Stimulated activated CD4-positive, alpha-beta T cell treated with anti-CD3 and anti-CD28 coated beads, Interleukin-1b, Interleukin-23, amount 100 ng/mL, for 24 hours (primary cell): ENCODE data around the gene PASK.

ENCODE experiments used
- DNase-seq, 4 experiments: peaks; one replicate each; pipeline ENCODE4 v3.0.0-alpha.2; 2020; ENCODE audit warnings: low read depth in 4 of 4, low spot score in 1 of 4

Gene PASK

DNA sequence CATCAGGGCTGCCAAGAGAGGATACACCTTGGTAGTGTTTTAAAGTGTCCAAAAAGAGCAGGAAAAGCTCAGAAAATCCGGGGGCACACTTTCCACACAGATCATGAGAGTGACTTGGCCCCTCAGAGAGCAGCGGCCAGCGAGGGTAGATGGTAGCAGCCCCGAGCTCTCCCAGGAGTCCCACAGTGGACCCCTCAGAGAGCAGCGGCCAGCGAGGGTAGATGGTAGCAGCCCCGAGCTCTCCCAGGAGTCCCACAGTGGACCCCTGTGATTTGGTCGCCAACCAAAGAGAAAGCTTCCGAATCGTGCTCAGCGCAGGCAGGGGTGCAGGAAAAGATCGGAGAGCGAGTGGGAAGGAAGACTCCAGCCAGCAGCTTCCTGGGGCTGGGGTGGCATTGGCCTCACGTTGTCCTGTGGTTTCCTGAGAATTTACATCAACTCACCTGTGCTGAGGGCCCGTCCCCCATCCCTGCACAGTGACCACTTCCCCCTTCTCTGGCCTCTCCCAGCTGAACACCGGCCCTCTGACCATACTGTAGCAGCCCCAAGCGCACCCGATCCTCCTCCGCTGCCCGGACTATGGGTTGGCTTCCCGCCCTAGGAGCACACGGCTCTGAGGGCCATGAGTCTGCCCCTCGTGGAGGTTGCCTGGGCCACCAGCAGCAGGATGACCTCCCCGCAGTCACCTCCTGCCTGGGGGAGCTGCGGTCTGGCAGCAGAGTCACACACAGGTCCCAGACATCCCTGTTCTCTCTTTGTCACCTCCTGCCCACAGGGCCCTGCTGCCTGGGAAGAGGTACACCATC lies 80.9 kb downstream of the PASK start:
- no peak for DNase-seq

DNA sequence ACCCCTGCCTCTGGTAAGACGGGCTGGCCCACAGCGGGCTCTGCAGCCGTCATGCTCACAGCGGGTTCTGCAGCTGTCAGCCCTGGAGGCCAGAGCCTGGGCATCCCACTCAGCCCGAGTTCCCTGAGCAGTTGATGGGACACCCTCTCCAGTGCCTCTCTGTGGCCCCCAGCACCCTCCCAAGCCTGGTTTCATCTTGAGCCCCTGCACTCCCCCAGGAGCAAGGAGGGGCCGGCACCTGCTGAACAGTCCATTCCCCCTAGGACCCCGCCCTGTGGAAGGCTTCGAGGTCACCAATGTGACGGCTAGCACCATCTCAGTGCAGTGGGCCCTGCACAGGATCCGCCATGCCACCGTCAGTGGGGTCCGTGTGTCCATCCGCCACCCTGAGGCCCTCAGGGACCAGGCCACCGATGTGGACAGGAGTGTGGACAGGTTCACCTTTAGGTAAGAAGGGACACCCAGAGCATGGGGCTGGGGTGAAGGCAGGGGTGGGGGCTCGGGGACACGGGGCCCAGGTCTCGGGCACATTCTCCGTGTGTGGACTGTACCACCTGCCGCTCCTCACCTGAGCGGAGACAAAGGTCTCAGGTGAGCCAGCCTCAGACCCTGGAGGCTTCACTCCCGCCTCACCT lies 81.7 kb downstream of the PASK start:
- no peak for DNase-seq

DNA sequence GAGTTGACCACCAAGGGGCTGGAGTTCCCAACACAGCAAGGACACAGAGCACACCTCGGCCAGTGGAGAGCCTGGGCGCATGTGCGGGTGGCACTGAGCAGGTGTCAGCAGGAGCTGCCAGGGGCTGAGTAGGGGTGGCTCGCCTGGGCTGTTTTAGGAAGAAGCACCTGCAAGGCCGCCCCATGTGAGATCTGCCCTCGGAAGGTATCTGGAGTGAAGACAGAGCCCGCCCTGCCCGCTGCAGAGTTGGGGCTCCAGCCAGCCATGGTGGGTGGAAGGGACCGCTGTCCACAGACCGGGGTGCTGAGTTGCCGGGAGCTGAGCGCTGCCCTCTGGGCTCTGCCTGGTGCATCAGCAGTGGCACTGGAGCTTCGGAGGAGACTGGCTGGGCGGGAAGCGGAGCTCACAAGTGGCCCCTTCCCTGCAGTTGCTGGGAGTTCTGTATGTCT lies 82.4 kb downstream of the PASK start:
- DNase-seq = no peak

DNA sequence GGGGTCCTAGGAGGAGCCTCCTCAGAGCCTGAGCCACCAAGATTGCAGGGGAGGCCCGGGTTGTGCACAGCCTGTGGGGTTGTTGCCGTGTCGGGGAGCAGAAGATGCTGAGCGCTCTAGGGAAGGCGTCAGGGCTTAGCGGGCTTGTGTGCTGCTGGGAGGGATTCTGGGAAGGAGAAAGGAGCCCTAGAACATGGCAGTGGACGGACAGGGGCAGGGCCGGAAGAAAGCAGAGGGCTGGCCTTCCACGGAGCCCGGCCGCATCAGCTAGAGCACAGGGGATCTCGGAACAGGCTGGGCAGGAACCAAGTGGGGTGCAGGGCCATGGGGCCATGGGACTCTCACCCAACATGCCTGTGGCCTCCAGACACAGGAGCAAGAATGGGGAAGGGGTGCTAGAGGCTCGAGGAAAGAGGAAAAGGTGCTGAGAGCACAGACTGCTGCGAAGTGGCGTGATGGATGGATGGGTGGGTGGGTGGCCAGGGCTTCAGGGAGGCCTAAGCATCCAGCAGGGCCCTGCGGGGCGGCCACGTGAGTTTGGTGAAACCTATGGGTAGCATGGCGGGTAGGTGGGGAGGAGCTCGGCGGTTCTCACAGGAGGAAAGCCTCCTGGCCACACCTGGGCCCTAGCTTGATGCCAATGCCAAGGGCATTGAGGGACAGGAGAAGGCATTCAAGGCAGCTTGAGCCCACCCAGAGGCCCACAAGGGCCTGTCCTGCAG lies 82.9 kb downstream of the PASK start:
- DNase-seq = no peak

DNA sequence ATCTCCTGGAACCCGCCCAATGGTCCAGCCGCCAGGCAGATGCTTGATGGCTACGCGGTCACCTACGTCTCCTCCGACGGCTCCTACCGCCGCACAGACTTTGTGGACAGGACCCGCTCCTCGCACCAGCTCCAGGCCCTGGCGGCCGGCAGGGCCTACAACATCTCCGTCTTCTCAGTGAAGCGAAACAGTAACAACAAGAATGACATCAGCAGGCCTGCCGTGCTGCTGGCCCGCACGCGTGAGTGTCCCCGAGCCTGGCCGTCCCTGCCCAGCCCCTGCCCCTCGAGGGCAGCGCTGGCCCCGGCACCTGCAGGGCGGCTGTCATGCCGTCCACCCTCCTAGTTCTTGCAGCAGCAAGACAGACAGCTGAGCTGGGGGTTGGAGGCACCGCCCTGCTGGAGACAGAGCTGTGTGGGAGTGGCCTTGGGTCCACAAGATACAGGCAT lies 83.9 kb downstream of the PASK start:
- DNase-seq = no peak

DNA sequence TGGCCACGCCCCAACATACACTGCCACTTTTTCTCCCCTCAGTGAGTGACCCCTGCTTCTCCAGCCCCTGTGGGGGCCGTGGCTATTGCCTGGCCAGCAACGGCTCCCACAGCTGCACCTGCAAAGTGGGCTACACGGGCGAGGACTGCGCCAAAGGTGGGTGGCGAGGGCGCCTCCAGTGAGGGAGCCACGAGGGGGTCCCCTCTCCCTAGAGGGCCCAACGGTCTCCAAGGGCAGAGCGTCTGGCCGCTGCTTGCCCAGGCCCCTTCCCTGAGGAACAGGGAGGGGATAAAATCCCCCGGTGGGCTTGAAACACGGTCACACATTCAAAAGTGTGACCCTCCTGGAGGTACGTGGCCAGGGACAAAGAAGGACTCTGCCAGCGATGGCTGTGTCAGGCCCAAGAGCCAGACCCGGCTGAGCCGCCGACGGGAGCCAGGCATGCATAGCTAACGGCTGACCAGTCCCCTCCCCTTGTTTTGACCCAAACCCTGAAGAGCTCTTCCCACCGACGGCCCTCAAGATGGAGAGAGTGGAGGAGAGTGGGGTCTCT lies 84.4 kb downstream of the PASK start:
- no peak for DNase-seq

DNA sequence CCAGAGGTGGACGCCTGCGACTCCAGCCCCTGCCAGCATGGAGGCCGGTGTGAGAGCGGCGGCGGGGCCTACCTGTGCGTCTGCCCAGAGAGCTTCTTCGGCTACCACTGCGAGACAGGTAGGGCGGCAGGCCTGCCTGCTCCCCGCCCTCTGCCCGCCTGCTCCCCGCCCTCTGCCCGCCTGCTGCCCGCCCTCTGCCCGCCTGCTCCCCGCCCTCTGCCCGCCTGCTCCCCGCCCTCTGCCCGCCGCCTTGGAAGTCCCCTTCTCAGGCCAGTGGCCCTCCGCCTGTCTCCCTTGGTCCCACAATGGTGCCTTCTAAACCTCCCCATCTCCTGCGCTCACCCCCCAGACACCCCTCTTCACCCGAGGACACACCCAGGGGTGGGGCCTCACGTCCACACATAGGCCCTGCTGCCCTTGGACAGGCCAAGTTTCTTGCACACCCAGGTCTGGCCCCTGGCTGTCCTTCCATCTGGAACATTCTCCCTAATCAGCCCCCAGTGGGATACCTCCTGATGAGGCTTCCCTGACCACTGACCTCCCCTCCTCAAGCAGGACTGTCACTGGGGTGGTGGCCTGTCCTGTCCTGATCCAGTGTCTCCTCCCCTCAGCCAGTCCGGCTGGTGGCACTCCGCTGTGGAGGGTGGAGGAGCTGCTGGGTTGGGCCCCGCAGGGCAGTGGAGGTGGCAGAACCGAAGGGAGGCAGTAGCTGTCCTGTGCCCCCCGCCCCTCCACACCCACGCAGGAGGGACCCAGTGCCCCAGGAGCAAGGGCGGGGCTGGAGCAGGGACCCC lies 85.1 kb downstream of the PASK start:
- DNase-seq = peak in 2 of 4 experiments; percentile 13 to 20

DNA sequence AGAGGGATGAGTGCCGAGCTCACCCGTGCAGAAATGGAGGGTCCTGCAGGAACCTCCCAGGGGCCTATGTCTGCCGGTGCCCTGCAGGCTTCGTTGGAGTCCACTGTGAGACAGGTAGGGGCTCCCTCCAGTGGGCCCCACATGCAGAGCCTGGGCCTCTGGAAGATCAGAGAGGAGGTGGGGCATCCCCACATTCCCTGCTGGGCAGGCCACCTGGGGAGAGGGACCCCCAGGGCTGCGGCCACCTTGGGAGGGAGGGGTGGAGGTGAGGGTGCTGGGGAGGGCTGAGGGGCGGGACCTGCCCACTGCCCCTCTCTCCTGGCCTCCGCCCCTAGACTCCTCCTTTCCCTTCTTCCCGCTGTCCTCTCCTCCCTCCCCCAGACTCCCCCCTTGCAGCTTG lies 85.7 kb downstream of the PASK start:
- DNase-seq = no peak

DNA sequence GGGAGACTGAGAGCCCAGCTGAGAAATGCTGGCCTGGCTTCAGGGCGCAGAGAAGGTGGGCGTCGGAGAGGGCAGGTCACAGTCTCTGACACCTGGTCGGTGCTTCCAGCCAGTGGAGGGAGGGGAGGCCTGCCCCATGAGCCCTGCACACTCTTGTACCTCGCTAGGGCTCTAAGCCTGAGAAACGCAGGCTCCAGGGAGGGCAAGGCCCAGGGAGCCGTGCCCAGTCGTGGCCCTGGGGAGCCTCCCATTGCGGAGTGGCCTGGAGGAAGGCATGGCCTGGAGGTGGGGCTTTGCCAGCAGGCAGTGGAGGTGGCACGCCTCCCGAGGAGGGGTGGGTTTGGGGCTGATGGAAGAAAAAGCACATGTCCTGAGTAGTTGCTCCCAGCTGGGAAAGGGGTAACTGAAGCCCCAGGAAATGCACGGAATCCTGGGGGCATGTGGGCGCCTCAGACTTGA lies 86.2 kb downstream of the PASK start:
- no peak for DNase-seq

DNA sequence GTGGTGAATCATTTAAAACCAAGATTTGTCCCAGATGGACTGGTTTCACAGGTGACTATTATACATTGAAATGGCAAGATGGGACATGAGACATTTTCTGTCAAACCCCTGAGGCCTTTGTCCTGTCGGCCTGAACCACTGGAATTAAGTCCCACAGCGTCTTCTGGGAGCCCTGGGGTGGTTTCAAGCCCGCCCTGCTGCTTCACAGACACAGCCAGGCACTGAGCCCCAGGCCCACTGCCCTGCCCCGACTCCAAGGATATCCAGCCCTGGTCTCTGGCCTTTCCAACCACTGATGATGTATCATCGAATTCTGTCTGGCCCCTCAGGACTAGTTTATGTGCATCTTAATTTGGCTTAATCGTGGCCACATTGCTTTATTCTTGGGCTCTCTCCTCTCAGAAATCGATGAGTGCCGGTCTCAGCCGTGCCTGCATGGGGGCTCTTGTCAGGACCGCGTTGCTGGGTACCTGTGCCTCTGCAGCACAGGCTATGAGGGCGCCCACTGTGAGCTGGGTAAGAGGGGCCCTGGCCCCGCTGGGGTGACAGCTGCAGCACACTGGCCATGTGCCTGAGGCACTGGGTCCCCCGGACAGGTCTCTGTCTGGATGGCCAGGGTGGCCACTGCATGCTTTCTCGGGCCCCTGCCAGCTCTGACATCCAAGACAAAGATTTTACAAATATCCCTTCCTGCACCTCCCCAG lies 86.7 kb downstream of the PASK start:
- DNase-seq = no peak

DNA sequence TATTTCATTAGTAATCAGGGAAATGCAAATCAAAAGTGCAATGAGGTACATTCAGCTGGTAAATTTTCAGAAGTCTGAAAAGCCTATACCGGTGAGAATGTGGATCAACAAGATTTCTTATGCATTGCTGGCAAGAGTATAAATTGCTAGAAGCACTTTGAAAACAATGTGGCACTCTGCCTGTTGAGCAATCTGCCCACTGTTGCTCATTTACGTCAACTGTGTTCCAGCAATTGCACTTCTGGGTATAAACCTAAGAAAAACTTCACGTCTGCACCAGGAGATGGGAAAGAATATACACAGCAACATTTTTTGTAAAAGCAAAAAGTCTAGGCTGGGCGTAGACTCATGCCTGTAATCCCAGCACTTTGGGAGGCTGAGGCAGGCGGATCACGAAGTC lies 88.0 kb downstream of the PASK start:
- DNase-seq = no peak
